NOMO-1 treated with DMSO at 0.1 percent for 48 hours (cell line): ENCODE data around the gene RNF213.
A peak's percentile ranks its signal among the peaks of the same experiment; 100 is the strongest.

ENCODE experiments used
- DNase-seq: peaks from one replicate; lab custom pipeline; 2025; ENCODE audit not compliant: unreplicated experiment; lab: John Stamatoyannopoulos, UW

The RNF213 gene

GRCh38 chr17:80428796-80429195, 168.1 kb downstream of the RNF213 start:
- no peak for DNase-seq

GRCh38 chr17:80429356-80430275, 169.0 kb downstream of the RNF213 start:
- DNase-seq = no peak

- no peak for DNase-seq
Measured at GRCh38 chr17:80430446-80431245, 170.0 kb downstream of the RNF213 start.

GRCh38 chr17:80431246-80432195, 170.9 kb downstream of the RNF213 start:
- no peak for DNase-seq

- no peak for DNase-seq
Measured at GRCh38 chr17:80432350-80432955, 171.8 kb downstream of the RNF213 start.

GRCh38 chr17:80432961-80433550, 172.4 kb downstream of the RNF213 start:
- no peak for DNase-seq

GRCh38 chr17:80433916-80434666, 173.4 kb downstream of the RNF213 start:
- no peak for DNase-seq

GRCh38 chr17:80437532-80437931, 176.9 kb downstream of the RNF213 start:
- DNase-seq = no peak

- no peak for DNase-seq
Measured at GRCh38 chr17:80438806-80439205, 178.2 kb downstream of the RNF213 start.

- DNase-seq = no peak
Measured at GRCh38 chr17:80439499-80439898, 178.8 kb downstream of the RNF213 start.

- peak; percentile 27 for DNase-seq
Measured at GRCh38 chr17:80441133-80441578, 180.5 kb downstream of the RNF213 start.

- DNase-seq = no peak
Measured at GRCh38 chr17:80441598-80442322, 181.1 kb downstream of the RNF213 start.

- DNase-seq = no peak
Measured at GRCh38 chr17:80442323-80442659, 181.6 kb downstream of the RNF213 start.

- DNase-seq = no peak
Measured at GRCh38 chr17:80442764-80443163, 182.1 kb downstream of the RNF213 start.

- no peak for DNase-seq
Measured at GRCh38 chr17:80443498-80443897, 182.8 kb downstream of the RNF213 start.

- DNase-seq = no peak
Measured at GRCh38 chr17:80443916-80444643, 183.4 kb downstream of the RNF213 start.

- DNase-seq = no peak
Measured at GRCh38 chr17:80444644-80444979, 184.0 kb downstream of the RNF213 start.
